ENCODE results near the gene ANTKMT. TPM values are rescaled to one million over a fixed set of nuclear protein-coding genes. Genes with fewer than 3 reads are reported as not detected.

Gene ANTKMT
- total RNA-seq, 1 donor from 2014 or later: 7.5 TPM

- Histone ChIP-seq H3K9ac (no peak overlapping the region), H3K36me3 (no peaks in the 10 kb centered on the region), H3F3A (ENCODE audit: low read depth) (peaks cover 32% of the 10 kb centered on the region), H3K9me3 (ENCODE audit: low read depth) (no peaks in the 10 kb centered on the region), H3K79me2 (ENCODE audit: low read depth) (peaks cover 7% of the 10 kb centered on the region), H3K27ac (no peak overlapping the region), H4K20me1 (ENCODE audit: low read depth) (peaks cover 13% of the 10 kb centered on the region), H3K4me2 (peak overlapping the region; percentile 76), H3K4me3 (peak overlapping the region; percentile 44), H3K27me3 (peaks cover 84% of the 10 kb centered on the region), H2AFZ (replicated peaks) (no peak overlapping the region), H3K4me1 (peaks cover 8% of the 10 kb centered on the region)
- no peaks in the 10 kb centered on the region for H3K9me3 Mint-ChIP-seq
- peaks cover 15% of the 10 kb centered on the region for H3K4me1 Mint-ChIP-seq
- H3K27ac Mint-ChIP-seq: no peak overlapping the region
- no peak for TF ChIP-seq CTCF (IDR thresholded peaks at IDR 0.05)
- TF ChIP-seq EZH2 (IDR thresholded peaks at IDR 0.05): no peak
- H3K27me3 Mint-ChIP-seq (ENCODE audit: insufficient read depth, low read depth): peaks cover 37% of the 10 kb centered on the region
- H3K36me3 Mint-ChIP-seq: no peaks in the 10 kb centered on the region
- DNase-seq (ENCODE audit: low spot score): no peak
- H3K4me3 Mint-ChIP-seq: no peak overlapping the region
Observed at GRCh38 chr16:693766-694165, 27.2 kb upstream of the ANTKMT start.

GRCh38 chr16:694187-694862 lies 26.6 kb upstream of the ANTKMT start:
- H3K4me3 ChIP-seq: peak overlapping the region; percentile 44
- H3K4me2 ChIP-seq: peak overlapping the region; percentile 76
- TF ChIP-seq EZH2phosphoT487 (IDR thresholded peaks at IDR 0.05): peak; percentile 86
- no peak for TF ChIP-seq CTCF (IDR thresholded peaks at IDR 0.05)
- TF ChIP-seq EZH2 (IDR thresholded peaks at IDR 0.05): peak; percentile 93
- H3K9ac ChIP-seq: no peak overlapping the region
- no peak overlapping the region for H2AFZ ChIP-seq (replicated peaks)
- peaks cover 89% of the 10 kb centered on the region for H3K27me3 ChIP-seq
- Mint-ChIP-seq H3K9me3 (no peaks in the 10 kb centered on the region), H3K4me1 (peaks cover 11% of the 10 kb centered on the region), H3K4me3 (peak overlapping the region; percentile 70), H3K36me3 (no peaks in the 10 kb centered on the region), H3K27ac (no peak overlapping the region), H3K27me3 (ENCODE audit: insufficient read depth, low read depth) (peaks cover 40% of the 10 kb centered on the region)
- peaks cover 32% of the 10 kb centered on the region for H3F3A ChIP-seq (ENCODE audit: low read depth)
- H4K20me1 ChIP-seq (ENCODE audit: low read depth): peaks cover 18% of the 10 kb centered on the region
- no peaks in the 10 kb centered on the region for H3K9me3 ChIP-seq (ENCODE audit: low read depth)
- no peak overlapping the region for H3K27ac ChIP-seq
- H3K36me3 ChIP-seq: no peaks in the 10 kb centered on the region
- H3K4me1 ChIP-seq: peaks cover 8% of the 10 kb centered on the region
- peaks cover 2% of the 10 kb centered on the region for H3K79me2 ChIP-seq (ENCODE audit: low read depth)
- peak; percentile 69 for DNase-seq (ENCODE audit: low spot score)

GRCh38 chr16:694863-695354 lies 26.0 kb upstream of the ANTKMT start:
- peak overlapping the region; percentile 76 for H3K4me2 ChIP-seq
- H3K27me3 Mint-ChIP-seq (ENCODE audit: insufficient read depth, low read depth): peaks cover 41% of the 10 kb centered on the region
- no peak overlapping the region for H3K27ac ChIP-seq
- peaks cover 95% of the 10 kb centered on the region for H3K27me3 ChIP-seq
- no peaks in the 10 kb centered on the region for H3K9me3 ChIP-seq (ENCODE audit: low read depth)
- peaks cover 26% of the 10 kb centered on the region for H3F3A ChIP-seq (ENCODE audit: low read depth)
- peaks cover 8% of the 10 kb centered on the region for H3K4me1 ChIP-seq
- no peak for DNase-seq (ENCODE audit: low spot score)
- no peaks in the 10 kb centered on the region for H3K36me3 ChIP-seq
- H2AFZ ChIP-seq (replicated peaks): no peak overlapping the region
- H3K36me3 Mint-ChIP-seq: no peaks in the 10 kb centered on the region
- no peaks in the 10 kb centered on the region for H3K9me3 Mint-ChIP-seq
- TF ChIP-seq EZH2 (IDR thresholded peaks at IDR 0.05): peak; percentile 78
- TF ChIP-seq EZH2phosphoT487 (IDR thresholded peaks at IDR 0.05): peak; percentile 64
- no peak for TF ChIP-seq CTCF (IDR thresholded peaks at IDR 0.05)
- peaks cover 24% of the 10 kb centered on the region for H4K20me1 ChIP-seq (ENCODE audit: low read depth)
- H3K4me1 Mint-ChIP-seq: peaks cover 8% of the 10 kb centered on the region
- H3K4me3 Mint-ChIP-seq: no peak overlapping the region
- no peak overlapping the region for H3K9ac ChIP-seq
- peak overlapping the region; percentile 44 for H3K4me3 ChIP-seq
- no peaks in the 10 kb centered on the region for H3K79me2 ChIP-seq (ENCODE audit: low read depth)
- H3K27ac Mint-ChIP-seq: no peak overlapping the region
